T-helper 1 cell (primary cell): ENCODE results near the gene PSD4.

Source experiments
- DNase-seq, 5 donors: peaks; one replicate each; pipeline ENCODE4 v3.0.0-alpha.2; 2012 to 2020

Gene PSD4

GRCh38 chr2:113209011-113209645, 35.4 kb downstream of the PSD4 start:
- DNase-seq, result no peak

GRCh38 chr2:113209646-113210171, 35.9 kb downstream of the PSD4 start:
- no peak for DNase-seq

- DNase-seq, result no peak
Observed at GRCh38 chr2:113211226-113212105, 37.7 kb downstream of the PSD4 start.

- no peak for DNase-seq
Observed at GRCh38 chr2:113212245-113213060, 38.7 kb downstream of the PSD4 start.

- no peak for DNase-seq
Observed at GRCh38 chr2:113213061-113213930, 39.5 kb downstream of the PSD4 start.

- no peak for DNase-seq
Observed at GRCh38 chr2:113214141-113214540, 40.4 kb downstream of the PSD4 start.

- DNase-seq, result no peak
Observed at GRCh38 chr2:113215056-113215455, 41.3 kb downstream of the PSD4 start.

GRCh38 chr2:113216321-113216720, 42.5 kb downstream of the PSD4 start:
- no peak for DNase-seq

- no peak for DNase-seq
Observed at GRCh38 chr2:113216891-113217454, 43.2 kb downstream of the PSD4 start.

GRCh38 chr2:113217455-113218282, 43.9 kb downstream of the PSD4 start:
- DNase-seq, result no peak

- no peak for DNase-seq
Observed at GRCh38 chr2:113218283-113219091, 44.7 kb downstream of the PSD4 start.

- no peak for DNase-seq
Observed at GRCh38 chr2:113219092-113219441, 45.3 kb downstream of the PSD4 start.

GRCh38 chr2:113219525-113219888, 45.7 kb downstream of the PSD4 start:
- no peak for DNase-seq

GRCh38 chr2:113219889-113220641, 46.3 kb downstream of the PSD4 start:
- no peak for DNase-seq

GRCh38 chr2:113220970-113221708, 47.4 kb downstream of the PSD4 start:
- no peak for DNase-seq

- no peak for DNase-seq
Observed at GRCh38 chr2:113221846-113222245, 48.1 kb downstream of the PSD4 start.

- DNase-seq, result no peak
Observed at GRCh38 chr2:113223813-113224212, 50.0 kb downstream of the PSD4 start.

- DNase-seq, result no peak
Observed at GRCh38 chr2:113224647-113225236, 51.0 kb downstream of the PSD4 start.
